Sciatic nerve (tissue), 1 donor: ENCODE results near the gene USP30. TPM values are rescaled to one million over a fixed set of nuclear protein-coding genes. Genes with fewer than 3 reads are reported as not detected.

Source experiments
- total RNA-seq: library from RNA; stranded (reverse); fragmentation: NEBNext Ultra II Directional; extraction: Animal tissue kit (Norgen Biotek cat#: 25700); gene quantifications from one replicate; pipeline ENCODE4 v1.2.1, GENCODE V29; 2021
- donor health status: DM: no; HTN: no; CAD: no.

Gene USP30
- total RNA-seq, 1 donor from 2014 or later = 19.2 TPM

Other genes starting within 250 kb of the USP30 start
- 74.3 TPM for gene SSH1, start 195.0 kb upstream of the USP30 start, total RNA-seq
- not detected for gene DAO, start 172.5 kb upstream of the USP30 start, total RNA-seq
- gene SVOP, start 31.5 kb upstream of the USP30 start, total RNA-seq = not detected
- gene ALKBH2, start 40.9 kb downstream of the USP30 start, total RNA-seq = 12.6 TPM
- 15.9 TPM for gene UNG, start 45.0 kb downstream of the USP30 start, total RNA-seq
- 112 TPM for gene ACACB, start 64.0 kb downstream of the USP30 start, total RNA-seq